Measurements from ENCODE around the gene OVOL2.

Gene OVOL2

GRCh38 chr20:18072532-18072931 lies 14.8 kb upstream of the OVOL2 start:
- FAIRE-seq, result no peak
- DNase-seq (ENCODE audit: insufficient read length, low spot score), result no peak
- TF ChIP-seq CTCF (IDR thresholded peaks at IDR 0.05; ENCODE audit: insufficient read depth, missing control alignments), result no peak

GRCh38 chr20:18066421-18067333 lies 9.0 kb upstream of the OVOL2 start:
- FAIRE-seq, result no peak
- peak; percentile 7 for TF ChIP-seq CTCF (IDR thresholded peaks at IDR 0.05; ENCODE audit: insufficient read depth, missing control alignments)

DNA sequence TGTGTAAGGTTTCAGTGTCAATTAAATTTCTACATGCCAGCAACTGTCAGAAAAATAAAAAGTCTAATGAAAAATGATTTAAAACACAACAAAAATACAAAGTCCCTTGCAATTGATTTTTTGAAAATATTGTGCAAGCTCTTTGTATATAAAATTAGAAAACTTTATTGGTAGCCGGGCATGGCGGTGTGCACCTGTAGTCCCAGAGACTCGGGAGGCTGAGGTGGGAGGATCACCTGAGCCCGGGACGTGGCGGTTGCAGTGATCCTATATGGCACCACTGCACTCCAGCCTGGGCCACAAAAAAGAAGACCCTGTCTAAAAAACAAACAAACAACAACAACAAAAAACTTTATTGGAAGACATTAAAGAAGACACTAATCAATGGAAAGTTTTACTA lies 6.0 kb upstream of the OVOL2 start:
- TF ChIP-seq CTCF (IDR thresholded peaks at IDR 0.05; ENCODE audit: insufficient read depth, missing control alignments), result no peak
- FAIRE-seq (no peak), DNase-seq (ENCODE audit: insufficient read length, low spot score) (no peak)

More at GRCh38 chr20:18066421-18067333, 9.0 kb upstream of the OVOL2 start:
- no peak for DNase-seq (ENCODE audit: insufficient read length, low spot score)

- DNase-seq (ENCODE audit: insufficient read length, low spot score) (no peak), FAIRE-seq (no peak)
- no peak for TF ChIP-seq CTCF (IDR thresholded peaks at IDR 0.05; ENCODE audit: insufficient read depth, missing control alignments)
These were observed 1.9 kb upstream of the OVOL2 start for GRCh38 chr20:18059603-18060002.

GRCh38 chr20:18058661-18059467 lies 1.1 kb upstream of the OVOL2 start:
- no peak for TF ChIP-seq CTCF (IDR thresholded peaks at IDR 0.05; ENCODE audit: insufficient read depth, missing control alignments)
- FAIRE-seq (no peak), DNase-seq (ENCODE audit: insufficient read length, low spot score) (no peak)

DNA sequence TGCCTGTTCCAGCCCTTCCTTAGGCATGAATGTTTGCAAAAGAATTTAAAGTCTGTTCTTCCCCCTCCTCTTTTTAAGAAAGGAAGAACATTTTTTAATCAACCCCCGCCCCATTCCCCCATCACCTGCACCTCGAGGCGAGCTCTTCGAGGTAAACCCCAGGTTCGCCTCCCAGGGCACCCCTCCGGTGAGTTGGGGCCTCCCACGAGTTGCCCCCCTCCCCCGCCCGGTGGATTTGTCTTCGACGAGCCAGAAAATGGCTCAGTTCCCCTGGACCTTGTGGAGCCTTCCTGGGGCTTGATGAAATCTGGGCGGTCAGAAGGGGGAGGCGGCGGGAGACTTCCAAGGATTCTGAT lies 256 bp upstream of the OVOL2 start:
- FAIRE-seq, result no peak
- DNase-seq (ENCODE audit: insufficient read length, low spot score), result no peak
- TF ChIP-seq CTCF (IDR thresholded peaks at IDR 0.05; ENCODE audit: insufficient read depth, missing control alignments), result no peak

Data from D721Med (cell line).